ENCODE data around the gene PTPN22. TPM values are rescaled to one million over a fixed set of nuclear protein-coding genes. Genes with fewer than 3 reads are reported as not detected.
A peak's percentile ranks its signal among the peaks of the same experiment; 100 is the strongest.

The PTPN22 gene
- total RNA-seq, 1 donor from 2014 or later, result 4.1 TPM

DNA sequence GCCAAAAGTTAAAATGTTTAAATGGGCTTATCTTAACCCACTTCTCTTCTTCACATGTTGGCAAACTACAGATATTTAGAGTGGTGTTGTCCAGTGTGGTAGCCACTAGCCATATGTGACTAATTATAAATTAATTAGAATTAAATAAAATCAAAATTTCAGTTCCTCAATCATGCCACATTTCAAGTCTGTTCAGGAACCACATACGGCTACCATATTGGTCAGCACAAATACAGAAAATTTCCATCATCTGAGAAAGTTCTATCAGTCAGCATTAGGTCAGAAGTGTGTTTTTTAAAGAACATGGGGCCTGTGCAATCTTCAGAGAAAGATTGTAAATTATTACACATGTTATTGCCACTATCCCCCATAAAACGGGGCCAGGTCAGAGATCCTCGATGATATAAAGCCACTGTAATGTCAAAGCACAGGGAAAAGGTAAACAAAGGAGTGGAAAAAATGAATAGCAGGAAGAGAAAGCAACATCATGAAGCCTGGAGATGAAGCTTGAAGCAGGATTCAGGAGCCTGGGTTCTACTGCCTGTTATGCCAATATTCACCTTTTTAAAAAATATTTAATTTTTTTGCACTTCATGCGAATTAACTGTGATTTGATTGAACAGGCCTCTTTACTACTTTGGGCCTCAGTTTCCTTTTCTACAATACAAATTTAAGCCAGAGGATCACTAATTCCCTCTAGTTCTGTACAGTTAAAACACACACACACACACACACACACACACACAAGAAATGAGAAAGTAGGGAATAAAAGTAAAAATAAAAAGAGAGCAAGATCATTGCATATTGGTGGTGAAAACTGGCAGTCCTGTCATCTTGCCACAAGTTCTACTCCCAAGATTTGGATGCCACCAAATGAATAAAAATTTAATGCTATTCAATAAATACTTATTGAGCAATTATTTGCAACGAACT is 61.6 kb downstream of the PTPN22 start:
- no peak for ATAC-seq
- intact Hi-C loops (cut with DNase I), result no loop called here
- DNase-seq (ENCODE audit: low spot score), result no peak

DNA sequence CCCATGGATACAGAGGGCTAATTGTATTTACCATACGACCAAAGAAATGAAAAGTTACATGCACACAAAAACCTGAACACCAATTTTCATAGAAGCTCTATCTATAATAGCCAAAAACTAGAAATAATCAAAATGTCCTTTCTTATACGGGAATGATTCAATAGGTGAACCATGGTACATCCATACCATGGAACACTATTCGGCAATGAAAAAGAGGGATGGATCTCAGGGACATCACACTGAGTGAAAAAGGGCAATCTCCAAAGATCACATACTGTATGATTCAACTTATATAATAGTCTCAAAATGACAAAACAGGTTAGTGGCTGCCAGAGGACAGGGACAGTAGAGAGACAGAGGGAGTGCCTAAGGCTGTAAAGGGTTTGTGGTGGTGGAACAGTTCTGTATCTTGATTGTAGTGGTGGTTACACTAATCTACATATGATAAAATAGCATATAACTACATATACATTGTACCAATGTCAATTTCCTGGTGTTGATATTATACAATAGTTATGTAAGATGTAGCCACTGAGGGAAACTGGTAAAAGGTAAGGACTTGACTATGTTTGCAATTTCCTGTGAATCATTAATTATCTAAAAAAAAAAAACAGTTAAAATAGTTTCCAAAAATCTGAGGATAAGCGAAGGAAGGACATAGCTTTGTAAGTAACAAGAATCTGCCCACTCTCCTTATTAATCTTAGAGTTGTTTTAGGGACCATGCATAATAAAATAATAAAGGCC is 62.9 kb downstream of the PTPN22 start:
- intact Hi-C loops (cut with DNase I), result no loop called here
- no peak for ATAC-seq

DNA sequence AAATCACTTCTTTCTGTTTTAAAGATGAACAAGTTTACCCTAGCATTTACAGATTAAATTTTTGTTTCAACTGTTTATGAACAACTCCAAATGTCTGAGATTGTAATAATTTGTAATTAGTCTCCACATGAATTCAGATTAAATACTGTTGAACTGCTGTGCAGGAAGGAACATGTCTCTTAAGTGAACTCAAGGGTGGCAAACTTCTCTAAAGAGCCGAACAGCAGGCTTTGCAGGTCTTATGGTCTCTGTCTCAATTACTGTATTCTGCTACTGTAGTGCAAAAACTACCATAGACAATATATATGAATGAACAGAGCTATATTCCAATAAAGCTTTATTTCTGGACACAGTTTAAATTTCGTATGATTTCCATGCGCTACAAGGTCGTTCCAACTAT is 65.9 kb downstream of the PTPN22 start:
- DNase-seq (ENCODE audit: low spot score), result no peak
- no peak for ATAC-seq
- intact Hi-C loops (cut with DNase I), result no loop called here

More for the DNA sequence above, 62.9 kb downstream of the PTPN22 start:
- DNase-seq (ENCODE audit: low spot score), result no peak

DNA sequence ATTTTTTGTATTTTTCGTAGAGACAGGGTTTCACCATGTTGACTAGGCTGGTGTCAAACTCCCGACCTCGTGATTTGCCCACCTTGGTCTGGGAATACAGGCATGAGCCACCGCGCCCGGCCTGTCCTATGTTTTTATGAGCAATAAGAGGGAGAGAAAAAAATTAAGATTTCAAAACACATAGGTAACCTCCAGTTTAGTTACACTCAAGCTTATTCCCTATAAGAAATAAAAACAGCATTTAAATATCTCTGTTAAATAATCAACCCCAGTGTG is 66.3 kb downstream of the PTPN22 start:
- intact Hi-C loops (cut with DNase I), result no loop called here
- ATAC-seq, result no peak
- DNase-seq (ENCODE audit: low spot score), result no peak

DNA sequence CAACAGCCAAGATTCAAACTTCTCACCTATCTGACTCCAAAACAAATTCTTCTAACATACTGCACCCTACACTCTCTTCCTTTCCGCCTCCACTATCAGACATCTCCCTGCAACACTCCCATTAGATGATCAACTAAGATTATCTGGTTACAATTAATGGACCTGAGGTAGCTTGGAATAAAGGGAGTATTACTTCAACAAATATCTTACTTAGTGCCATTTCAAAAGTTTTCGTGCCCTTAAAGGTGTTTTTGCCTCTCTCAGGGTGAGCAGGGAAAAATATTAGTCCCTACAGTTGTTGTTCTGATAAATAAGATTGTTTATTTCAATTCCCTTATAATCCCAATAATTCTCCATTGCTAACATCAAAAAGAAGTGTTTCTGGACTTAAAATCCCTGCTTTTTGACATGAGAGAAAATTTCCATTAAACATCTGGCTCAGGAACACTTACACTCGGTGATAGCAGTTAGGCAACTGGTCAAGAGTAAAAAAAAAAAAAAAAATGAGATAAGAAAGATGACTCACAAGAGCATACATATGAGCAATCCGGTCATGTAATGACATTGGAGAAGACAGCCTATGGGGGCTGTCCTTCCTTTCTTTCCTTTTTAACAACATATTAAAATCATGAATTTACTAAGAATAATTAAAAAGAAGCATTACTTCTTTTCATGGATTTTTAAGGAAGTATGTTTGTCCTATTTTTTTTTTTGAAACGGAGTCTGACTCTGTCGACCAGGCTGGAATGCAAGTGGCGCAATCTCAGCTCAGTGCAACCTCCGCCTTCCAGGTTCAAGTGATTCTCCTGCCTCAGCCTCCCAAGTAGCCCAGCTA is 66.9 kb downstream of the PTPN22 start:
- intact Hi-C loops (cut with DNase I), result no loop called here
- ATAC-seq (no peak), DNase-seq (ENCODE audit: low spot score) (no peak)

DNA sequence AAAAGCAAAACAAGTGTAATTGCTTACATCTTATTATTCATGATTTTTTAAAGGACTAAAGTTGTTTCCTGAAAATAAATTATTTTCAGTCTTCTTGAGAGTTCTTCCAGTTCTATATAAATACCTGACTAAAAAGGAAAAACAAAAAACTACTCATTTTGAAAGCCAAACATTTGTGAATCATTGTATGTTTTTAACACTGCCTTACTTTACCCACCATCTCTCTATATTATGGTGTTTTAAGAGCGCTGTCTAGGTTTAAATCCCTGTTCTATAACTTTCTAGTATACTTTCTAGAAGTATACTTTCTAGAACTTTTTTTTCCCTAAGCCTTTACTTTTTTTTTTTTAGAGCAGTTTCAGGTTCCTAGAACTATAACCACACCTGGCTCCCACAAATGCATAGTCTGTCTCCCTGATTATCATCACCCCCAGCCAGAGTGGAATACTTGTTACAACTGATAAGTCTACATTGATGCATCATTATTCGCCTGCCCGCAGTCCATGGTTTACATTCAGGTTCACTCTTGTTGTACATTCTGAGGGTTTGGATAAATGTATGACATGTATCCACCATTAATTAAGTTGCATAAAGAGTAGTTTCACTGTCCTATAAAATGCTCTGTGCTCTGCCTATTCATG is 69.0 kb downstream of the PTPN22 start:
- DNase-seq (ENCODE audit: low spot score) (no peak), ATAC-seq (no peak)
- intact Hi-C loops (cut with DNase I), result no loop called here

DNA sequence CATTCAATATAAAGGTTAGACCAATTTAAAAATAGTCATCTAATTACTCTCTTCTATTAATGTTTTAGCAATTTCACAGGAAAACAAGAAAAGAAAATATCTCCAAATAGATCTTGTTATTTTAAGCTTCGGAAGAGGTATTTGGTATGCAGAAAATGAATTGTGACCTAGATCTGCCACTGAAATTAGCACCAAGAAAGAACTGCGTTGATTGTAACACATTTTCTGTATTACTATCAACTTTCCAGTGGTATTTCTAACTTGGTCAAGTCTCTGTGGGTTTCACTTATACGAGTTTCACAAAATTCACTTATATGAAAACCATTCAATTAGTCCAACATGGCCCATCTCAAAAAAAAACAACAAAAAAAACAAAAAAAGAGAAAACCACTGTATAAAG is 71.0 kb downstream of the PTPN22 start:
- DNase-seq (ENCODE audit: low spot score) (no peak), ATAC-seq (no peak)
- intact Hi-C loops (cut with DNase I), result no loop called here

DNA sequence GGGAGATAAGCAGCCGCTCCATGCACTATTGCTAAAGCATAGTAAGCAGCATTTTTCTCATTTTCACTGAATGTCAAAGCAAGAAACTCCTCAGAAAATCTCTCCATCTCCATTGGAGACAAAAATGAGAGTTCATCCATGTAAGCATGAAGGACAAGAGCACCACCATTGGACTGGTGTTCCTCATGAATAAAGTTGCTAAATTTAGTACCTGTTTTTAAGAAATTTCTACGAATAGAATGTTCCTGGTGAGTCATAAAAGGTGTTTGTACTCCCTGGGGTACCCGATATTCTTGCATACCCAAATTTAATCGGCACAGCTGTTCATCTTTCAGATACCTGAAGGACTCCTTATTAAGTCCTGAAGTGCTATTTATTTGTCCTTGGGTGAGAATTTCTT is 74.0 kb downstream of the PTPN22 start:
- DNase-seq (ENCODE audit: low spot score), result no peak
- intact Hi-C loops (cut with DNase I), result no loop called here

DNA sequence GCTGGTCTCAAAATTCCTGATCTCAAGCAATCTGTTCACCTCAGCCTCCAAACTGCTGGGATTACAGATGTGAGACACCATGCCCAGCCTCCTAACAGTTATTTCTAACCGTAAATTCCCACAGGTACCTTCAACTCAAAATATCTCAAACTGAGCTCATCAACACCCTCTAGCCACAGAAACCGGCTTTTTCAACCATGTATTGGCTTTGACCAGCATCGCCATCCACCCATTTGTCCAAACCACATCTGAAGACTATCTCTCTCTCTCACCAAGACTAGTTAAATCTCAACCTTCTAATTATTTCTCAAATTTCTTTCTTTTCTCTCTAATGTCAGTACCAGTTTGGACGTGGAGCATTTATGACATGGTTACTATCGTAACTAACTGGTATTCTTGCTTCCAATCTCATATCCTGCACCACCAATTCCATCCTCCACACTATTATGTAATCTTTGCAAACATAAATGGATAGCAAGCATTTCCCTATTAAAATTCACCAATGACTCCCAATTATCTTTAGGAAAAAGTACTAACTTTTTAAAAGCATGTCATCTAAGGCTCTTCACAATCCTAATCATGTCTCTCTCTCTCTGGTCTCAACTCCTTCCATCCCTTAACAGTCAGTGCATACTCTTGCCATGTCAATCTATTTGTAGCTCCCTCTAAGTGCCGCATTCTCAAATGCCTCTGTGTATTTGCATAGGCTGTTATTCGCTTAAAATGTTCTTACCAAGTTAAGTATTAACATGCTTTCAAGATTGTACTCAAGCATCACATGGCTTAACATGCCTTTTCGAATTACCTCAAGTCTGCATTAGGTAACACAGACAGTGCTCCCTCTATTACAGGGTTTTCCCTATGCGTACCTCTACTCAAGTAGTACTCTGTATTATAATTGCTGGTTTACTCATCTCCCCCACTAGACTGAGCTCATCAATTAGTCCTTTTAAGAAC is 77.4 kb downstream of the PTPN22 start:
- no peak for DNase-seq (ENCODE audit: low spot score)
- intact Hi-C loops (cut with DNase I), result no loop called here
- ATAC-seq, result no peak

More for the DNA sequence above, 74.0 kb downstream of the PTPN22 start:
- no peak for ATAC-seq

DNA sequence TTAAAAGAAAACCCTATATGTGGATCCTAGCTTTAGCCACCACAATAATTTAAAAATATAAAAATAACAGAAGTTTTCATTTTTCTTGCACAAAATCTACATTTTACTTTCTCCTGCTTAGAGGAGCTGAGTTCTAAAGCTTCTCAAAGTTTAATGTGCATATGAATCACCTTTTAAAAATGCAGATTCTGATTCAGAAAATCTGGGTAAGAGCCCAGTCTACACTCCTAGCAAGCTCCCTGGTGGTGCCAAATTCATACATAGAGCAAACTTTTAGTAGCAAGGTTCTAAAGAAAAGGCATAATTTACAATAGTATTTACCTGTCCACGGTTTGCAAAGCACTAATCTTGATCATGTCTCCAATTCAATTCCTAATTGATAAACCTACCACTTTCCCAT is 78.5 kb downstream of the PTPN22 start:
- ATAC-seq (no peak), DNase-seq (ENCODE audit: low spot score) (no peak)
- intact Hi-C loops (cut with DNase I), result no loop called here

DNA sequence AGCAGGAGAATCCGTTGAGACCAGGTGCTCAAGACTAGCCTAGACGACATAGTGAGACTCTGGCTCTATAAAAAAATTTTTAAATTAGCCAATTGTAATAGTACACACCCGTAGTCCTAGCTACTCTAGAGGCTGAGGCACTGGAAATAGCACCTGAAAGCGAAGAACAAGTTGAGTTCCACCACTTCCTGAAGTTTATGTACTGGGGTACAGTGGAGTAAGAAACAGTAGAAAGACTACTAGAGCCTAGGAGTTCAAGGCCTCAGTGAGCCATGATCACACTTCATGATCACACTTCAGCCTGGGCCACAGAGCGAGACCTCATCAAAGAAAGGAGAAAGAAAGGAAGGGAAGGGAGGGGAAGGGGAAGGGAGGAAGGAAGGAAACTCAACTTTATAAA is 79.0 kb downstream of the PTPN22 start:
- ATAC-seq (no peak), DNase-seq (ENCODE audit: low spot score) (no peak)
- intact Hi-C loops (cut with DNase I), result no loop called here

DNA sequence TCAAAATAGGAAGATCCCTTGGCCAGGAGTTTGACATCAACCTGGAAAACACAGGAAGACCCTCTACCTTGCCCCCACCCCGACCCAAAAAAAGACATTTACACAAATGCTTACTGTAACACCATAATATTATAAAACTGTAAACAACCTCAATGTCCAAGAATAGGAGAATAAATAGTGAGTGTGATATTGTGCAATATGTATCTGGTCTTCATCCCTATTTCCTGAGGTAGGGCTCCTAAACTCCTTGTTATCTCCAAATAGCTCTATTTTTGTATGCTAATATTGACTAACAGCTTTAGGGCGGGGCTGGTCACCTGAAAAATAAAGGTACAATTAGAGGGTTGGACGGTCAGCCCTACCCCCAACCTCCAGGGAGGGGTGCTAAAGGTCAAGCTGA is 82.7 kb downstream of the PTPN22 start:
- intact Hi-C loops (cut with DNase I), result no loop called here
- ATAC-seq, result no peak
- no peak for DNase-seq (ENCODE audit: low spot score)

DNA sequence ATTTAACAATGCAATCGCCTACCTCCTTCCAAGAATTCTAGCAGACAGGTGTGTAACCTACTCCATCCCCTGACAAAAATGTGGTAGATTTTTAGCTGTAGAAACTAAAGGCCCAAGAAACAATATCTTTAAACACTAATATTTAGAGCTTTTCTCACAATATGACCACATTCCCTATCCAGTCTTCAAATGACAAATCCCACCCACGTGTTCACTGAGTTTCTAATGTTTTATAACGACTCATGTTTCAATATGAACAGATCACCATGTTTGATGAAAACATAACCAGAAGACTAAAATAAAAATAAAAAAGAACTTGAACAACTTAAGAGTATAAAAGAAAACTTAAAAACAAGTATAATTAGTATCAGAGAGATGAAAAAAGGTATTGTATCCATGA is 83.8 kb downstream of the PTPN22 start:
- ATAC-seq, result no peak
- no peak for DNase-seq (ENCODE audit: low spot score)
- intact Hi-C loops (cut with DNase I), result no loop called here

DNA sequence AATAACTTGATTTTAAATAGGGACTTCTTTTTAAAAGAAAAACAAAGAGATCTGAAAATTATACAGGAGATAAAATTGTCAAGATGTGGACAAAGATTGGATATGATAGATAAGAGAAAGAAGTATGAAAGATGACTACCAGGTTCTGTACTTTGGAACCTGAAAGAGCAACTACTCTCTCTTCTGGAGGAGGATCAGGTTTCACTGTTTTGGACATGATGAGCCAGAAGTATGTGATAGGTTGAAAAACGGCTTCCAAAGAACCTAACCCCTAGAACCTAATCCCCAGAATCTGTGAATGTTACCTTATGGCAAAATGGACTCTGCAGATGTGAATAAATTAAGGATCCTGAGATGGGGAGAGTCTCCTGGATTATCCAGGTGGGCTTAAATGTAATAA is 85.4 kb downstream of the PTPN22 start:
- DNase-seq (ENCODE audit: low spot score) (no peak), ATAC-seq (no peak)
- intact Hi-C loops (cut with DNase I), result no loop called here

DNA sequence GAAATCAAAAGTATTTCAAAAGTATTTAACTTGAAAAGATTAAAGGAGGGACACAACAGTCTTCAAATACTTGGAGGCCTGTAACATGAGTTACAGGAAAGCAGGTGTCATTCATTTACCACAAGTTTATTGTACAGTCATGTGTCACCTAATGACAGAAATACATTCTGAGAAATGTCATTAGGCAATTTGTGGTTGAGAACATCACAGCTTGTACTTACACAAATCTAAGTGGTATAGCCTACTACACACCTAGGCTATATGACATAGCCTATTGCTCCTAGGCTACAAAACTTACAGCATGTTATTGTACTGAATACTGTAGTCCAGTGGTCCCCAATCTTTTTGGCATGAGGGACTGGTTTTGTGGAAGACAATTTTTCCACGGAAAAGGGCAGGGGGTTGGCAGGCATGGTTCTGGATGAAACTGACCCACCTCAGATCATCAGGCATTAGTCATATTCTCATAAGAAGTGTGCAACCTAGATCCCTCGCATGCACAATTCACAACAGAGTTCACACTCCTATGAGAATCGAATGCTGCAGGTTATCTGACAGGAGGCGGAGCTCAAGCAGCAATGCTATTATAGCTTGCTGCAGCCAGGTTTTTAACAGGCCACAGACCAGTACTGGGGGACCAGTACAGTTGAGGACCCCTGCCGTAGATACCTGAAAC is 87.3 kb downstream of the PTPN22 start:
- no peak for ATAC-seq
- no peak for DNase-seq (ENCODE audit: low spot score)

DNA sequence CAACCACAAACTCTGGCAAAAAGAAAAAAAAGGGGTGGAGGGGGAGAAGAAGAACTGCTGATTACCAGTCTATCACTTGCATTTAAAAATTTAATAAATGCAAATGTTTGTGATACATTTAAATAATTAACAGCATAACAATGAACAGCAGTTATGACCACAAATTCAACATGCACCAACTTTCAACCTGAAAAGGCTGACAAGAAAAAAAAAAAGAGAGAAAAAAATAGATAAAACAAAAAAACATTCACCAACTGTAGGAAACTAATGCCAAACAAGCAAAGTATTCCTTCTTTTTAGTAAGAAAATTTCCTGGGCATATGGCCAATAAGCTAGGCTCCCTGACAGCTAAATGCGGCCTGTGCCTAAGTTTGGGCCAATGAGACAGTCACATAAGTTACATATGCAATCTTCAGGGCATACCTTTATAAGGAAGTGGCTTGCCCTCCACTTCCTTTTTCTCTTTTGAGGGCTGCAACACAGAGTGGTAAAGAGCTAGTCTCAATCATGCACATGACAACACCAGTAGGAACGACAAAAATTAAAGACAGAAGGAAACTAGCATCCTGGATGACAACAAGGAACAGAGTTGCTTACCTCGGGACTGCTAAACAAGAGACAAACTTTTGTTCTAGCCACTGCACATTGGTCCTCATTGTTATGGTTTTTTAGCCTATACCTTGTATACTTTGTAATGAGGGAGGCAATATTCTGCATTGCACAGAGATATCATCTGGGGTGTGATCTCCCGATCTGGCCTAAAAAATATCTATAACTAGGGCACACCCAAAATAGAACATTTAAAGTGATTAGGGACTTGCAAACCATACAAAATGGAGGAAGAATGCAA is 88.0 kb downstream of the PTPN22 start:
- DNase-seq (ENCODE audit: low spot score) (no peak), ATAC-seq (peak; percentile 79)
- intact Hi-C loops (cut with DNase I), result no loop called here

More for the DNA sequence above, 87.3 kb downstream of the PTPN22 start:
- intact Hi-C loops (cut with DNase I), result no loop called here

DNA sequence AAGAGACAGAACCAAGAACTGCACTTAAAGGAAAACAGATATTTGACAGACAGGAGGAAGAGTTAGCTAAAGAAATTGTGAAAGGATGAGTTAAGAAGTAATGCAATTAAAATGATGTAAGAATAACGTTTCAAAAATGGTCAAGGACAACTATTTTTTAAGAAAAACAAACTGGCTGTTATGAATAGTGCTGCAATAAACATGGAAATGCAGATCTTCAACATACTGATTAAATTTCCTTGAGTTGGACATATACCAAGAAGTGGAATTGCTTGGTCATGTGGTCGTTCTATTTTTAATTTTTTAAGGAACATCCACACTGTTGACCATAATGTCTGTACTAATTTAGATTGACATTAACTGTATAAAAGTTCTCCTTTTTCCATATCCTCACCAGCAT is 89.1 kb downstream of the PTPN22 start:
- no peak for ATAC-seq
- no peak for DNase-seq (ENCODE audit: low spot score)
- intact Hi-C loops (cut with DNase I), result no loop called here
